ENCODE data around the gene RASL10B.
A peak's percentile ranks its signal among the peaks of the same experiment; 100 is the strongest.

RASL10B gene

GRCh38 chr17:35766489-35766877 lies 35.0 kb downstream of the RASL10B start:
- no peak for DNase-seq

GRCh38 chr17:35766903-35767510 lies 35.6 kb downstream of the RASL10B start:
- DNase-seq = peak; percentile 55 to 59 (median 57)

- DNase-seq = no peak
Measured at GRCh38 chr17:35768797-35769196, 37.4 kb downstream of the RASL10B start.

GRCh38 chr17:35769895-35770486 lies 38.6 kb downstream of the RASL10B start:
- DNase-seq = no peak

GRCh38 chr17:35773129-35773528 lies 41.7 kb downstream of the RASL10B start:
- no peak for DNase-seq

GRCh38 chr17:35773679-35774425 lies 42.4 kb downstream of the RASL10B start:
- no peak for DNase-seq

- no peak for DNase-seq
Measured at GRCh38 chr17:35774499-35774898, 43.1 kb downstream of the RASL10B start.

GRCh38 chr17:35775039-35775438 lies 43.6 kb downstream of the RASL10B start:
- DNase-seq = no peak

- no peak for DNase-seq
Measured at GRCh38 chr17:35775583-35775982, 44.1 kb downstream of the RASL10B start.

GRCh38 chr17:35778641-35779196 lies 47.3 kb downstream of the RASL10B start:
- DNase-seq = no peak

GRCh38 chr17:35780950-35781349 lies 49.5 kb downstream of the RASL10B start:
- DNase-seq = no peak

GRCh38 chr17:35784895-35785294 lies 53.5 kb downstream of the RASL10B start:
- DNase-seq = no peak

GRCh38 chr17:35786941-35787432 lies 55.5 kb downstream of the RASL10B start:
- DNase-seq = no peak

- peak in 1 of 3 donors; percentile 37 for DNase-seq
Measured at GRCh38 chr17:35788477-35789368, 57.3 kb downstream of the RASL10B start.

GRCh38 chr17:35790841-35791240 lies 59.4 kb downstream of the RASL10B start:
- no peak for DNase-seq

- no peak for DNase-seq
Measured at GRCh38 chr17:35791681-35792350, 60.4 kb downstream of the RASL10B start.

All from suppressor macrophage treated with lipopolysaccharide for 1 hour (primary cell).